A549 (cell line): Measurements from ENCODE around the gene PRKCE. TPM values are rescaled to one million over a fixed set of nuclear protein-coding genes. Genes with fewer than 3 reads are reported as not detected.

ENCODE experiments used
- ATAC-seq, 2 experiments: fragments of 200-7000 bp in 1 of 2; fragments of >200 bp in 1 of 2; cut with Nextera tagmentation in 1 of 2; cut with Tn5 transposase in 1 of 2; 3 replicates each; pipeline versions ENCODE4 v1.8.0 to v1.9.1; 2018 to 2020; ENCODE audit warnings: mild to moderate bottlenecking in 1 of 2, moderate library complexity in 1 of 2
- CTCF ChIA-PET: fragments of 300-600 bp; sonication (Branson Sonifier 250); formaldehyde crosslinking; extraction: SDS; loops from one replicate; lab custom pipeline; 2021; ENCODE audit warnings: antibody characterized with exemption, inconsistent platforms; lab: Yijun Ruan, JAX
- POLR2A ChIA-PET: fragments of 350-600 bp; formaldehyde crosslinking; extraction: SDS; loops from one replicate; lab custom pipeline; 2021; ENCODE audit warnings: antibody characterized with exemption, inconsistent platforms; lab: Yijun Ruan, JAX
- DNase-seq, 2 experiments: peaks; one replicate each; pipeline versions ENCODE4 v3.0.0 to v3.0.0-alpha.2; 2011 to 2016; ENCODE audit warnings: low read depth in 1 of 2, low spot score in 1 of 2
- FAIRE-seq: peaks from 2 replicates; lab custom pipeline; 2011; peaks lifted over from hg19 to GRCh38; lab: Jason Lieb, UNC
- H3K27ac ChIP-seq, 2 experiments: fragments of >200 bp; sonication (Bioruptor Twin); formaldehyde crosslinking; 3 replicates each; pipeline ENCODE4 v1.5.1; 2016 to 2017
- H3K4me1 ChIP-seq: fragments of >200 bp; sonication (Bioruptor Twin); formaldehyde crosslinking; 3 replicates; pipeline ENCODE4 v1.6.1; 2016
- H3K4me2 ChIP-seq: fragments of >200 bp; sonication (Bioruptor Twin); formaldehyde crosslinking; 3 replicates; pipeline ENCODE4 v1.6.1; 2016
- H3K4me3 ChIP-seq: fragments of >200 bp; sonication (Bioruptor Twin); formaldehyde crosslinking; 3 replicates; pipeline ENCODE4 v1.5.1; 2016
- H3K9me3 ChIP-seq: fragments of >200 bp; sonication (Bioruptor Twin); formaldehyde crosslinking; 3 replicates; pipeline ENCODE4 v1.6.1; 2016
- BHLHE40 ChIP-seq: IDR thresholded peaks from 2 replicates; pipeline ENCODE4 v1.6.1; 2012; ENCODE audit warnings: low read depth, low read length, inconsistent platforms
- CEBPB ChIP-seq, 2 experiments: fragments of >200 bp in 1 of 2; sonication (Bioruptor Twin) in 1 of 2; formaldehyde crosslinking in 1 of 2; IDR thresholded peaks; 2 replicates each; pipeline ENCODE4 v1.6.1; 2012 to 2016
- CHD2 ChIP-seq: fragments of 150-350 bp; IDR thresholded peaks from 2 replicates; pipeline ENCODE4 v1.6.1; 2014; ENCODE audit warnings: low read length; ENCODE audit not compliant: partially characterized antibody
- CTCF ChIP-seq: fragments of >200 bp; sonication (Bioruptor Twin); formaldehyde crosslinking; IDR thresholded peaks from 3 replicates; pipeline ENCODE4 v1.5.1; 2016
- E2F6 ChIP-seq: IDR thresholded peaks from 2 replicates; pipeline ENCODE4 v1.6.1; 2012; ENCODE audit warnings: low read depth, borderline replicate concordance
- EHF ChIP-seq: fragments of 250-450 bp; sonication (Bioruptor Pico); IDR thresholded peaks from 2 replicates; pipeline ENCODE4 v1.5.0; 2020; ENCODE audit warnings: mild to moderate bottlenecking
- EHMT2 ChIP-seq: fragments of 200-600 bp; sonication (generic); IDR thresholded peaks from 2 replicates; pipeline ENCODE4 v1.6.1; 2016; ENCODE audit warnings: antibody characterized with exemption, low read depth, mild to moderate bottlenecking, moderate library complexity
- EP300 ChIP-seq, 2 experiments: fragments of >200 bp; sonication (Bioruptor Twin); formaldehyde crosslinking; IDR thresholded peaks; 2 replicates in 1 of 2; 3 replicates in 1 of 2; pipeline ENCODE4 v1.6.1; 2016 to 2017
- FOSL2 ChIP-seq, 2 experiments: fragments of 450-650 bp in 1 of 2; fragments of >200 bp in 1 of 2; sonication (Bioruptor Twin) in 1 of 2; formaldehyde crosslinking; IDR thresholded peaks; 2 replicates each; pipeline versions ENCODE4 v1.5.0 to v1.6.1; 2016 to 2020; ENCODE audit warnings: mild to moderate bottlenecking in 1 of 2, moderate library complexity in 1 of 2
- FOXS1 ChIP-seq: fragments of 250-450 bp; sonication (Bioruptor Pico); IDR thresholded peaks from 2 replicates; pipeline ENCODE4 v1.5.0; 2020; ENCODE audit warnings: mild to moderate bottlenecking, moderate library complexity
- HDAC2 ChIP-seq: fragments of 200-600 bp; sonication (generic); IDR thresholded peaks from 2 replicates; pipeline ENCODE4 v1.6.1; 2016
- HOXA7 ChIP-seq: fragments of 250-450 bp; sonication (Bioruptor Pico); IDR thresholded peaks from 2 replicates; pipeline ENCODE4 v1.5.0; 2020; ENCODE audit warnings: mild to moderate bottlenecking, moderate library complexity
- HOXB5 ChIP-seq: fragments of 250-450 bp; sonication (Bioruptor Pico); IDR thresholded peaks from 2 replicates; pipeline ENCODE4 v1.5.0; 2020; ENCODE audit warnings: mild to moderate bottlenecking, moderate library complexity
- JUNB ChIP-seq: fragments of >200 bp; sonication (Bioruptor Twin); formaldehyde crosslinking; IDR thresholded peaks from 2 replicates; pipeline ENCODE4 v1.6.1; 2016
- PBX3 ChIP-seq: IDR thresholded peaks from 2 replicates; pipeline ENCODE4 v1.6.1; 2012
- POLR2A ChIP-seq: IDR thresholded peaks from 2 replicates; pipeline ENCODE4 v1.6.1; 2012; ENCODE audit warnings: mild to moderate bottlenecking, low read length
- POLR2AphosphoS2 ChIP-seq: conservative IDR thresholded peaks from 2 replicates; pipeline ENCODE4 v1.6.1; 2012; ENCODE audit warnings: low read length, improper control_type of control experiment, inconsistent platforms
- RAD21 ChIP-seq, 2 experiments: fragments of >200 bp in 1 of 2; sonication (Bioruptor Twin) in 1 of 2; formaldehyde crosslinking in 1 of 2; IDR thresholded peaks in 1 of 2; conservative IDR thresholded peaks in 1 of 2; 2 replicates in 1 of 2; 3 replicates in 1 of 2; pipeline ENCODE4 v1.6.1; 2012 to 2018; ENCODE audit warnings: inconsistent platforms in 1 of 2
- SMC3 ChIP-seq: fragments of >200 bp; sonication (Bioruptor Twin); formaldehyde crosslinking; IDR thresholded peaks from 3 replicates; pipeline ENCODE4 v1.6.1; 2018; ENCODE audit warnings: inconsistent platforms
- TFCP2L1 ChIP-seq: fragments of 250-450 bp; sonication (Bioruptor Pico); IDR thresholded peaks from 2 replicates; pipeline ENCODE4 v1.5.0; 2021; ENCODE audit warnings: mild to moderate bottlenecking
- TP53 ChIP-seq: fragments of 250-450 bp; sonication (Bioruptor Pico); IDR thresholded peaks from 2 replicates; pipeline ENCODE4 v1.5.0; 2021; ENCODE audit warnings: mild to moderate bottlenecking, moderate library complexity
- ZSCAN20 ChIP-seq: fragments of 250-450 bp; sonication (Bioruptor Pico); IDR thresholded peaks from 2 replicates; pipeline ENCODE4 v1.8.0; 2022; ENCODE audit warnings: mild to moderate bottlenecking, moderate library complexity
- WGBS: methylation state at CpG from one replicate; pipeline ENCODE4 v1.1.6; 2017; ENCODE audit errors: missing lambda C conversion rate; 5-methylcytosine and 5-hydroxymethylcytosine counted together
- polyA plus RNA-seq, 4 experiments: library from polyadenylated mRNA; depleted of rRNA in 3 of 4; stranded (reverse); fragments of >200 nt; fragmentation: RNase III in 1 of 4; extraction: RNeasy Plus Mini Kit Qiagen cat#74134 plus additional on column Dnase treatment in 1 of 4; gene quantifications; 2 replicates in 3 of 4; 3 replicates in 1 of 4; pipeline ENCODE4 v1.2.3, GENCODE V29; 2011 to 2017

Gene PRKCE
- polyA plus RNA-seq, 2 of the 4 experiments (the other 2 are of a cell fraction), result 11.5 to 12.0 TPM

GRCh38 chr2:45992021-45992740, 340.7 kb downstream of the PRKCE start (continued):
- TF ChIP-seq PBX3 (peak; percentile 82), BHLHE40 (peak; percentile 53), EHMT2 (no peak), HOXB5 (CRISPR knock-in tag) (peak; percentile 89), POLR2AphosphoS2 (no peak), HDAC2 (no peak)

GRCh38 chr2:45992741-45993475, 341.4 kb downstream of the PRKCE start:
- H3K9me3 ChIP-seq, result peaks cover 6% of the 10 kb centered on the region; the same call in 1 of the 3 replicates
- CTCF ChIA-PET, result interaction anchor here (0.6 to 4.4 kb wide), 88 partner anchors 10 to 1007 kb away, joined by 3 to 52 read pairs (median 4); partner anchors contain the start of gene SRBD1
- TF ChIP-seq HOXA7 (0 out of 2 replicates have a peak, but pooled peaks have one; percentile 10), CEBPB (IDR thresholded peaks at IDR 0.05) (no peak), TP53 (CRISPR knock-in tag) (peak; percentile 85), TFCP2L1 (CRISPR knock-in tag) (0 out of 2 replicates have a peak, but pooled peaks have one; percentile 27), E2F6 (no peak), ZSCAN20 (no peak), EHF (CRISPR knock-in tag) (0 out of 2 replicates have a peak, but pooled peaks have one; percentile 37), EP300 (IDR thresholded peaks at IDR 0.05) (no peak), POLR2AphosphoS2 (no peak), POLR2A (no peak), SMC3 (no peak), FOXS1 (CRISPR knock-in tag) (no peak), CHD2 (no peak), JUNB (no peak), FOSL2 (IDR thresholded peaks at IDR 0.05) (no peak), FOSL2 (CRISPR knock-in tag; IDR thresholded peaks at IDR 0.05) (no peak)
- TF ChIP-seq, all 56 proteins: peak for 4
- peaks cover 31% of the 10 kb centered on the region for H3K4me1 ChIP-seq
- POLR2A ChIA-PET, result interaction anchor here (0.9 to 2.9 kb wide), 6 partner anchors 29 to 382 kb away, joined by 3 to 15 read pairs (median 6); partner anchors contain the start of genes EPAS1 and SRBD1
- peak overlapping the region; percentile 84 to 89 for H3K27ac ChIP-seq
- ATAC-seq (peak; percentile 42), DNase-seq (no peak), FAIRE-seq (no peak)
- WGBS, result 25% methylated on average over 7 of the region's 7 CpGs
- no peak overlapping the region for H3K4me3 ChIP-seq
- H3K4me2 ChIP-seq, result peak overlapping the region; percentile 70

- Histone ChIP-seq H3K9me3 (peaks cover 6% of the 10 kb centered on the region; the same call in 1 of the 3 replicates), H3K4me3 (no peak overlapping the region), H3K4me2 (peak overlapping the region; percentile 70), H3K27ac (peak overlapping the region; percentile 84 to 89), H3K4me1 (peaks cover 31% of the 10 kb centered on the region)
- CTCF ChIA-PET, result interaction anchor here (0.5 to 4.4 kb wide), 72 partner anchors 10 to 657 kb away, joined by 3 to 52 read pairs (median 5); no protein-coding TSS in a partner anchor
- peak; percentile 50 to 67; a peak in 5 of 6 replicates for ATAC-seq
- no peak for TF ChIP-seq CHD2
- TF ChIP-seq SMC3, result peak; percentile 97
- peak; percentile 96 to 98 for TF ChIP-seq RAD21 (conservative IDR thresholded peaks at IDR 0.05 in 1 of 2, IDR thresholded peaks at IDR 0.05 in 1 of 2)
- peak; percentile 97 for TF ChIP-seq CTCF
- POLR2A ChIA-PET, result interaction anchor here (1.3 to 2.9 kb wide), 4 partner anchors 30 to 343 kb away, joined by 3 to 15 read pairs (median 6); no protein-coding TSS in a partner anchor
- DNase-seq, result peak; percentile 77 to 94
- FAIRE-seq, result peak; percentile 43
- 62% methylated on average over 6 of the region's 6 CpGs for WGBS
These were observed 342.1 kb downstream of the PRKCE start for GRCh38 chr2:45993476-45993991.
